ENCODE results near the gene CEP57L1.

GRCh38 chr6:109102762-109103161, 7.5 kb downstream of the CEP57L1 start:
- TF ChIP-seq EZH2 (IDR thresholded peaks at IDR 0.05; ENCODE audit: low read length, unreplicated experiment): no peak
- no peak for TF ChIP-seq CTCF (conservative IDR thresholded peaks at IDR 0.05; ENCODE audit: low read depth, low read length)
- TF ChIP-seq EZH2phosphoT487 (IDR thresholded peaks at IDR 0.05; ENCODE audit: borderline replicate concordance, low read length): no peak
